SU-DHL-6 (cell line): ENCODE measurements around the gene RPTOR.

ENCODE experiments used
- EZH2phosphoT487 ChIP-seq: fragments of 200-600 bp; sonication (generic), shearing (Covaris generic); conservative IDR thresholded peaks from 2 replicates; pipeline ENCODE4 v1.6.1; 2018; ENCODE audit warnings: mild to moderate bottlenecking, antibody characterized with exemption, low read length, moderate library complexity, mixed read lengths
- TF ChIP-seq, protein P1 (sequence below): fragments of 200-600 bp; sonication (generic); IDR thresholded peaks from one replicate; pipeline ENCODE4 v1.5.1; 2017; ENCODE audit warnings: antibody characterized with exemption, mild to moderate bottlenecking, low read length, moderate library complexity; ENCODE audit not compliant: insufficient read depth, poor library complexity, severe bottlenecking

DNA sequence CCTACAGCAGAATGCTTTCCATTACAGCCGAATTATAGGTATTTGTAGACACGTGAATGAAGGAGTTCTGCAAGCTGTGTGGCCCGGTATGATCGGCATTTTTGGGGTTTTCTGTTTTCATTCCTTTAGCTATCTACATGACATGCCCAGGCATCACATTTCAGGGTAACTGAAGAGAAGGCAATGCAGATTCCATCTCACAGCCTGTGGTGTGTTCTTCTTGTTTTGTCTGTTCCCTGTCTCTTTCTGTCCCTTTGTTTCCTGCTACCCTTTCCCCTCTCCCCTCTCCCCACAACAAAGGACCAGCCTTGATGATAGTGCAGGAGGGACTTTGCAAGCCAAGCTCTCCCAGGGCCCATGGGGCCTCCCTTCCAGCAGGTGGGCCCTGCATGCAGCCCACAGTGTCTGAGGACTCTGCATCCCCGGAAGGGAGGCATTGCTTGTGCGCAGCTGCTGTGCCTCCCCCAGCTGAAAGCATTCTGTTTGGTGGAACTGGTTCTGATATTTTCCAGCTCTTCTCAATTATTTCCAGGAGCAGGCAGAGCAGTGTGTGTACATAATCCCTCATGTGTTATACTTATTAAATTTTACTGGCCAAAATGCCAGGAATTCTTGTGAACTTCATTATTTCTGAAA, 207.4 kb downstream of the RPTOR start:
- TF ChIP-seq, protein P1, sequence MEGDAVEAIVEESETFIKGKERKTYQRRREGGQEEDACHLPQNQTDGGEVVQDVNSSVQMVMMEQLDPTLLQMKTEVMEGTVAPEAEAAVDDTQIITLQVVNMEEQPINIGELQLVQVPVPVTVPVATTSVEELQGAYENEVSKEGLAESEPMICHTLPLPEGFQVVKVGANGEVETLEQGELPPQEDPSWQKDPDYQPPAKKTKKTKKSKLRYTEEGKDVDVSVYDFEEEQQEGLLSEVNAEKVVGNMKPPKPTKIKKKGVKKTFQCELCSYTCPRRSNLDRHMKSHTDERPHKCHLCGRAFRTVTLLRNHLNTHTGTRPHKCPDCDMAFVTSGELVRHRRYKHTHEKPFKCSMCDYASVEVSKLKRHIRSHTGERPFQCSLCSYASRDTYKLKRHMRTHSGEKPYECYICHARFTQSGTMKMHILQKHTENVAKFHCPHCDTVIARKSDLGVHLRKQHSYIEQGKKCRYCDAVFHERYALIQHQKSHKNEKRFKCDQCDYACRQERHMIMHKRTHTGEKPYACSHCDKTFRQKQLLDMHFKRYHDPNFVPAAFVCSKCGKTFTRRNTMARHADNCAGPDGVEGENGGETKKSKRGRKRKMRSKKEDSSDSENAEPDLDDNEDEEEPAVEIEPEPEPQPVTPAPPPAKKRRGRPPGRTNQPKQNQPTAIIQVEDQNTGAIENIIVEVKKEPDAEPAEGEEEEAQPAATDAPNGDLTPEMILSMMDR: no peak
- TF ChIP-seq EZH2phosphoT487: no peak
